Loucy (cell line): ENCODE measurements around the gene LMX1B.

Source experiments
- H2AFZ ChIP-seq: fragments of 200-600 bp; sonication (generic); 2 replicates; pipeline ENCODE4 v1.6.0; 2016; ENCODE audit warnings: antibody characterized with exemption, mild to moderate bottlenecking, low read length, moderate library complexity
- H3F3A ChIP-seq: fragments of 200-600 bp; 2 replicates; pipeline ENCODE4 v1.6.0; 2016; ENCODE audit warnings: antibody characterized with exemption, low read depth, mild to moderate bottlenecking
- H3K27me3 ChIP-seq: fragments of 200-600 bp; sonication (generic); 2 replicates; pipeline ENCODE4 v1.6.1; 2014; ENCODE audit warnings: low read length, mild to moderate bottlenecking; ENCODE audit not compliant: insufficient read depth, poor library complexity, severe bottlenecking
- H3K36me3 ChIP-seq: fragments of 200-600 bp; sonication (generic); 2 replicates; pipeline ENCODE4 v1.6.1; 2016; ENCODE audit warnings: low read length; ENCODE audit not compliant: insufficient read depth
- H3K4me1 ChIP-seq: fragments of 200-600 bp; sonication (generic); 2 replicates; pipeline ENCODE4 v1.5.1; 2014; ENCODE audit warnings: low read length, mild to moderate bottlenecking; ENCODE audit not compliant: insufficient read depth, poor library complexity, severe bottlenecking
- H3K4me2 ChIP-seq: fragments of 200-600 bp; sonication (generic); 2 replicates; pipeline ENCODE4 v1.6.0; 2014; ENCODE audit warnings: antibody characterized with exemption, low read length, low read depth, mild to moderate bottlenecking; ENCODE audit not compliant: poor library complexity, severe bottlenecking
- H3K4me3 ChIP-seq: fragments of 200-600 bp; sonication (generic); 2 replicates; pipeline ENCODE4 v1.5.1; 2014; ENCODE audit warnings: low read length, mild to moderate bottlenecking, mixed read lengths; ENCODE audit not compliant: poor library complexity, severe bottlenecking
- H3K79me2 ChIP-seq: fragments of 200-600 bp; sonication (generic); 2 replicates; pipeline ENCODE4 v1.6.1; 2014; ENCODE audit warnings: low read length; ENCODE audit not compliant: insufficient read depth
- H3K9ac ChIP-seq: fragments of 200-600 bp; sonication (generic); 2 replicates; pipeline ENCODE4 v1.6.0; 2014; ENCODE audit warnings: mild to moderate bottlenecking, low read depth, low read length, moderate library complexity; ENCODE audit not compliant: poor library complexity, severe bottlenecking
- H3K9me2 ChIP-seq: fragments of 200-600 bp; sonication (generic); replicated peaks from 2 replicates; pipeline ENCODE4 v1.6.1; 2016; ENCODE audit warnings: low read depth, low read length, mixed read lengths
- H3K9me3 ChIP-seq: fragments of 200-600 bp; sonication (generic); 2 replicates; pipeline ENCODE4 v1.6.1; 2014; ENCODE audit warnings: mild to moderate bottlenecking, antibody characterized with exemption, low read length, low read depth; ENCODE audit not compliant: insufficient read depth
- H4K20me1 ChIP-seq: fragments of 200-600 bp; sonication (generic); 2 replicates; pipeline ENCODE4 v1.6.0; 2014; ENCODE audit warnings: antibody characterized with exemption, low read length, mild to moderate bottlenecking; ENCODE audit not compliant: insufficient read depth, poor library complexity, severe bottlenecking
- EZH2phosphoT487 ChIP-seq: fragments of 200-600 bp; IDR thresholded peaks from 2 replicates; pipeline ENCODE4 v1.6.1; 2018; ENCODE audit warnings: antibody characterized with exemption, mild to moderate bottlenecking, moderate library complexity, borderline replicate concordance
- TF ChIP-seq, protein P1 (sequence below): fragments of 200-600 bp; sonication (generic); conservative IDR thresholded peaks from 2 replicates; pipeline ENCODE4 v1.5.1; 2014; ENCODE audit warnings: mild to moderate bottlenecking, antibody characterized with exemption, low read length

LMX1B gene

GRCh38 chr9:126667190-126668055 is 53.7 kb downstream of the LMX1B start:
- Histone ChIP-seq H3K79me2 (no peaks in the 10 kb centered on the region), H3K9me3 (no peaks in the 10 kb centered on the region), H2AFZ (no peak overlapping the region), H4K20me1 (no peaks in the 10 kb centered on the region), H3K4me1 (no peaks in the 10 kb centered on the region), H3F3A (no peaks in the 10 kb centered on the region), H3K9me2 (no peaks in the 10 kb centered on the region), H3K27me3 (no peaks in the 10 kb centered on the region), H3K9ac (no peak overlapping the region), H3K4me2 (no peak overlapping the region), H3K36me3 (no peaks in the 10 kb centered on the region), H3K4me3 (no peak overlapping the region)
- TF ChIP-seq, protein P1, sequence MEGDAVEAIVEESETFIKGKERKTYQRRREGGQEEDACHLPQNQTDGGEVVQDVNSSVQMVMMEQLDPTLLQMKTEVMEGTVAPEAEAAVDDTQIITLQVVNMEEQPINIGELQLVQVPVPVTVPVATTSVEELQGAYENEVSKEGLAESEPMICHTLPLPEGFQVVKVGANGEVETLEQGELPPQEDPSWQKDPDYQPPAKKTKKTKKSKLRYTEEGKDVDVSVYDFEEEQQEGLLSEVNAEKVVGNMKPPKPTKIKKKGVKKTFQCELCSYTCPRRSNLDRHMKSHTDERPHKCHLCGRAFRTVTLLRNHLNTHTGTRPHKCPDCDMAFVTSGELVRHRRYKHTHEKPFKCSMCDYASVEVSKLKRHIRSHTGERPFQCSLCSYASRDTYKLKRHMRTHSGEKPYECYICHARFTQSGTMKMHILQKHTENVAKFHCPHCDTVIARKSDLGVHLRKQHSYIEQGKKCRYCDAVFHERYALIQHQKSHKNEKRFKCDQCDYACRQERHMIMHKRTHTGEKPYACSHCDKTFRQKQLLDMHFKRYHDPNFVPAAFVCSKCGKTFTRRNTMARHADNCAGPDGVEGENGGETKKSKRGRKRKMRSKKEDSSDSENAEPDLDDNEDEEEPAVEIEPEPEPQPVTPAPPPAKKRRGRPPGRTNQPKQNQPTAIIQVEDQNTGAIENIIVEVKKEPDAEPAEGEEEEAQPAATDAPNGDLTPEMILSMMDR = no peak
- no peak for TF ChIP-seq EZH2phosphoT487

- H3K79me2 ChIP-seq = no peaks in the 10 kb centered on the region
- H3K9me3 ChIP-seq = no peaks in the 10 kb centered on the region
- no peak overlapping the region for H3K4me2 ChIP-seq
- no peak overlapping the region for H3K4me3 ChIP-seq
- H3K27me3 ChIP-seq = no peaks in the 10 kb centered on the region
- H3K9ac ChIP-seq = no peak overlapping the region
- no peaks in the 10 kb centered on the region for H3K4me1 ChIP-seq
- no peaks in the 10 kb centered on the region for H3K9me2 ChIP-seq
- no peak overlapping the region for H2AFZ ChIP-seq
- H4K20me1 ChIP-seq = no peaks in the 10 kb centered on the region
- TF ChIP-seq, protein P1 = no peak
- no peak for TF ChIP-seq EZH2phosphoT487
- no peaks in the 10 kb centered on the region for H3K36me3 ChIP-seq
- H3F3A ChIP-seq = no peaks in the 10 kb centered on the region
Observed at GRCh38 chr9:126668058-126668457, 54.3 kb downstream of the LMX1B start.

- no peak overlapping the region for H2AFZ ChIP-seq
- no peaks in the 10 kb centered on the region for H3F3A ChIP-seq
- H3K27me3 ChIP-seq = no peaks in the 10 kb centered on the region
- H3K4me2 ChIP-seq = no peak overlapping the region
- no peak overlapping the region for H3K4me3 ChIP-seq
- H3K4me1 ChIP-seq = no peaks in the 10 kb centered on the region
- H3K9me2 ChIP-seq = no peaks in the 10 kb centered on the region
- H4K20me1 ChIP-seq = no peaks in the 10 kb centered on the region
- H3K9me3 ChIP-seq = no peaks in the 10 kb centered on the region
- no peak for TF ChIP-seq EZH2phosphoT487
- TF ChIP-seq, protein P1 = no peak
- H3K36me3 ChIP-seq = no peaks in the 10 kb centered on the region
- no peaks in the 10 kb centered on the region for H3K79me2 ChIP-seq
- no peak overlapping the region for H3K9ac ChIP-seq
Observed at GRCh38 chr9:126669108-126669507, 55.4 kb downstream of the LMX1B start.
